Gastroesophageal sphincter (tissue), 4 donors: Measurements from ENCODE around the gene KCNB1. TPM values are rescaled to one million over a fixed set of nuclear protein-coding genes. Genes with fewer than 3 reads are reported as not detected.

Source experiments
- ATAC-seq: fragments of 150-250 bp; one replicate; pipeline ENCODE4 v1.9.1; 2016; ENCODE audit warnings: mild to moderate bottlenecking, moderate library complexity
- H3K27ac ChIP-seq, 4 donors: fragments of 200-600 bp; sonication (generic) in 3 of 4; 1 replicate in 3 of 4; 2 replicates in 1 of 4; pipeline ENCODE4 v1.5.1; 2016 to 2019
- H3K27me3 ChIP-seq: fragments of 200-600 bp; sonication (generic); one replicate; pipeline ENCODE4 v1.5.1; 2019
- H3K36me3 ChIP-seq, 2 donors: fragments of 200-600 bp; sonication (generic); one replicate each; pipeline ENCODE4 v1.5.1; 2019; ENCODE audit warnings: control low read depth in 1 of 2
- H3K4me1 ChIP-seq, 3 donors: fragments of 200-600 bp; sonication (generic); 1 replicate in 2 of 3; 2 replicates in 1 of 3; pipeline ENCODE4 v1.5.1; 2016 to 2019; ENCODE audit warnings: control low read depth in 2 of 3
- H3K4me3 ChIP-seq, 2 donors: fragments of 200-600 bp; sonication (generic); one replicate each; pipeline ENCODE4 v1.5.1; 2019; ENCODE audit warnings: mild to moderate bottlenecking in 1 of 2, moderate library complexity in 1 of 2
- H3K9me3 ChIP-seq, 3 donors: fragments of 200-600 bp; sonication (generic); one replicate each; pipeline ENCODE4 v1.5.1; 2017 to 2019; ENCODE audit warnings: control low read depth in 2 of 3
- CTCF ChIP-seq, 4 experiments: fragments of 200-600 bp in 2 of 4; fragments of 450-650 bp in 2 of 4; sonication (generic) in 1 of 4; IDR thresholded peaks; one replicate each; pipeline ENCODE4 v1.5.1; 2017 to 2019; ENCODE audit warnings: antibody characterized with exemption in 4 of 4, mild to moderate bottlenecking in 2 of 4, moderate library complexity in 2 of 4
- EP300 ChIP-seq: sonication (generic); formaldehyde crosslinking; IDR thresholded peaks from one replicate; pipeline ENCODE4 v1.6.1; 2017; ENCODE audit warnings: antibody characterized with exemption, mild to moderate bottlenecking
- POLR2A ChIP-seq, 2 donors: fragments of 450-650 bp; IDR thresholded peaks; one replicate each; pipeline ENCODE4 v1.6.1; 2017; ENCODE audit warnings: antibody characterized with exemption in 2 of 2, mild to moderate bottlenecking in 2 of 2, moderate library complexity in 1 of 2
- POLR2AphosphoS5 ChIP-seq: sonication (generic); formaldehyde crosslinking; IDR thresholded peaks from one replicate; pipeline ENCODE4 v1.6.1; 2017; ENCODE audit warnings: antibody characterized with exemption
- WGBS, 2 donors: methylation state at CpG; one replicate each; pipeline ENCODE4 v1.1.5; 2018; ENCODE audit warnings: low coverage in 1 of 2; 5-methylcytosine and 5-hydroxymethylcytosine counted together
- total RNA-seq, 4 donors: library from RNA; depleted of rRNA; stranded (reverse); fragments of >200 nt; gene quantifications; one replicate each; pipeline ENCODE4 v1.1.0, GENCODE V29; 2016

KCNB1 gene
- total RNA-seq, 4 donors from 2014 or later, result 26.3 to 44.1 (median 38.0) TPM

DNA sequence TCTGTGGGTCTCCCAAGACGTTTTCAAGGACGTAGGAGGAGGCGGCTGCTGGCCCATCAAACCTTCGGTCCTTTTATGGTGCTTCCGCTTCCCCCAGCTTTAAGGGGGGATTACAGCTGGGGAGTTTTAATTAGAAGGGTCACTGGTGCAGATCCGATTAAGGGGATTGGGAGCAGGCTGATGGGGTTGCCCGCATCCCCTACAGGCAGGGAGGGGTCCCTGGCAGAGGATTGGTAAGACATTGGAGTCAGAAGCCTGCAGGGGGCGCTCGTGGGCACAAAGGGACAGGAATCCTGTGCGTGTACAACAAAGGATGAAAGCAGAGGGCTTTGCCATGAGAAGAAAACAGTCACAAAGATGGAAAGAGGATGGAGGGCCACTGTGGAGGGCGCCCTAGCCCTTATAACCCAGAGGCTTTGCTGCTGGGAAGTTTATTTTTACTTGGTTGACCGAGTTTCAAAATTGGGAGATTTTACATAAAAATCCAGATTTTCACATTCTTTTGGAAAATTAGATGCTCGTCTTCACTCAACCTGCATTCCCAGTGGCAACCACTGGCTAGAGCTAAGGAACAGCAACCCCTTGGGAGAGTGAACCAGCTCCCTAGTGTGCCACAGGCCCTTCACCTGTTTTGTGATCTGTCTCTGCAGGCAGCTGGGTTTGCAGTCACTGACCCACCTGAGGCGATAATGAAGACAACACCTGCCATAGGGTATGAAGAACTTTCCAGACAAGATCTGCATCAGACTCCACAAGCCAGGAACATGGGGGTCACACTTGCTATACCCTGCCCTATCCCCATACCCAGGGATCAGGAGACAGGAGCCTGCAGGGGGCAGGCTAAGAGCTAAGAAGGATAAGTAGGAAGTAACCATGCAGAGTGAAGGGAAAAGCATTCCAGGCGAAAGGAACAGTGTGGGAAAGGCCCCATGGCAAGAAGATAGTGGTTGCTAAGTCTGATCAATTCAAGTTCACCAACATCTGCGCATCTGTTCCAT, 97.7 kb downstream of the KCNB1 start:
- H3K9me3 ChIP-seq, result no peaks in the 10 kb centered on the region
- WGBS, 2 donors, result 44 to 82% methylated on average over 3 to 16 of the region's 16 CpGs
- H3K4me1 ChIP-seq, result peaks cover 5 to 96% (median 13%) of the 10 kb centered on the region in 3 donors
- no peaks in the 10 kb centered on the region for H3K36me3 ChIP-seq
- no peak overlapping the region for H3K4me3 ChIP-seq
- peak overlapping the region in 3 of 4 donors; percentile 58 to 92 (median 91) for H3K27ac ChIP-seq
- H3K27me3 ChIP-seq, result no peaks in the 10 kb centered on the region
- ATAC-seq, result no peak
- TF ChIP-seq CTCF (IDR thresholded peaks at IDR 0.05) (peak; percentile 56 to 78 (median 75)), POLR2AphosphoS5 (no peak)

- ATAC-seq, result peak; percentile 90
- no peak overlapping the region for H3K4me3 ChIP-seq
- peak overlapping the region; percentile 48 to 92 (median 85) for H3K27ac ChIP-seq
These were observed 100.6 kb downstream of the KCNB1 start for GRCh38 chr20:49381558-49382493.

DNA sequence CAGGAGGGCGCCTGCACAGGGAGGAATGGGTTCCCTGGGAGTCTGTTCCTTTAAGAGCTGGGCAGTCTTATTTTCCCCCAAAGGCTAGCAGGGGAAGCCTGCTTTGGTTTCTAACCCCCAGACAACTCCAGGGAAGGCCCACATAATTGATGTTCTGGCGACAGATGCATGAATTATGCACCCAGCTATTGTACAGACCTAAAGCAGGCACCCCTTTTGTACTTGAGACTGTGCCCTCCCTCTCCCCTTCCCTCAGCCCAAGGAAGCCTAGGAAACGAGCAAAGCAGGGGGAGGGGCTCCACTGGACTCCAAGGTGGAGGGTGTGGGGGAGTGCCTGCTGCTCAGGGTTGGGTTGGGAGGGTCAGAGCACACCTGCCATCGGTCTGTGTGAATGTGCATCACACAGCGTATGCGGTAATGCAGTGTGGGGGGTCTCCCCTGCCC, 102.1 kb downstream of the KCNB1 start:
- peak overlapping the region in 3 of 4 donors; percentile 79 to 92 (median 91) for H3K27ac ChIP-seq
- WGBS, 2 donors, result 39 to 60% methylated on average over 1 to 3 of the region's 6 CpGs

More at GRCh38 chr20:49381558-49382493, 100.6 kb downstream of the KCNB1 start:
- WGBS, 2 donors, result 26 to 52% methylated on average over 5 to 8 of the region's 14 CpGs
- H3K4me1 ChIP-seq, result peaks cover 5 to 75% (median 13%) of the 10 kb centered on the region in 3 donors
- no peaks in the 10 kb centered on the region for H3K9me3 ChIP-seq
- no peaks in the 10 kb centered on the region for H3K27me3 ChIP-seq
- TF ChIP-seq POLR2AphosphoS5, result peak; percentile 82
- TF ChIP-seq EP300, result no peak
- H3K36me3 ChIP-seq, result peaks cover 0 to 4% of the 10 kb centered on the region in 2 donors

GRCh38 chr20:49379338-49379737, 103.1 kb downstream of the KCNB1 start:
- no peak for ATAC-seq
- H3K27ac ChIP-seq, result no peak overlapping the region
- TF ChIP-seq EP300 (no peak), CTCF (IDR thresholded peaks at IDR 0.05) (no peak), POLR2A (IDR thresholded peaks at IDR 0.05) (no peak), POLR2AphosphoS5 (no peak)
- no peaks in the 10 kb centered on the region for H3K27me3 ChIP-seq
- WGBS, 2 donors, result 87 to 92% methylated on average over 4 to 7 of the region's 7 CpGs
- no peaks in the 10 kb centered on the region for H3K9me3 ChIP-seq
- H3K4me3 ChIP-seq, result no peak overlapping the region
- H3K4me1 ChIP-seq, result peaks cover 5 to 53% (median 10%) of the 10 kb centered on the region in 3 donors
- peaks cover 0 to 12% of the 10 kb centered on the region in 2 donors for H3K36me3 ChIP-seq

More for the DNA sequence above, 102.1 kb downstream of the KCNB1 start:
- H3K36me3 ChIP-seq, result peaks cover 0 to 4% of the 10 kb centered on the region in 2 donors
- H3K4me3 ChIP-seq, result no peak overlapping the region
- ATAC-seq, result no peak
- no peaks in the 10 kb centered on the region for H3K9me3 ChIP-seq
- no peaks in the 10 kb centered on the region for H3K27me3 ChIP-seq
- H3K4me1 ChIP-seq, result peaks cover 5 to 64% (median 13%) of the 10 kb centered on the region in 3 donors
- TF ChIP-seq POLR2AphosphoS5 (no peak), POLR2A (IDR thresholded peaks at IDR 0.05) (no peak), CTCF (IDR thresholded peaks at IDR 0.05) (no peak), EP300 (no peak)

DNA sequence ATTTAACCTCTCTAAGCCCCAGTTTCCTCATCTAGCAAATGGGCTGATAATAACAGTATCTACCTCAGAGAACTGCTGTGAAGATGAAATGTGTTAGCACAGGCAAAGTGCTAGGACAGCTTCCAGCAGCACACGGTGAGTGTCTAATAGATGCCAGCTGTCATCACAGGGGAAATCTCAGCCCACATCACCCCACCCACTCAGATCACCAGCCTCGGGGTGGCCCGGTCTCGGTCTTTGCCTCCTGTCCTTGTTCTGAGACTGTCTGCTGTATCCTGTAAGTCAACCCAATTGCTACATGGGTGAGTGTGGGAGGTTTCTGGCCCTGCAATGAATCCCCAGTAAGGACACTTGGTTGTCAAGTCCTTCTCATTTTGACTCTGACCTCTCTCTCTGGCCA, 105.1 kb downstream of the KCNB1 start:
- no peak for ATAC-seq
- no peak overlapping the region for H3K27ac ChIP-seq
- H3K4me1 ChIP-seq, result peaks cover 5 to 33% (median 10%) of the 10 kb centered on the region in 3 donors
- no peak overlapping the region for H3K4me3 ChIP-seq
- H3K27me3 ChIP-seq, result no peaks in the 10 kb centered on the region
- no peaks in the 10 kb centered on the region for H3K9me3 ChIP-seq
- TF ChIP-seq EP300 (no peak), POLR2A (IDR thresholded peaks at IDR 0.05) (no peak), CTCF (IDR thresholded peaks at IDR 0.05) (no peak), POLR2AphosphoS5 (no peak)
- WGBS, 2 donors, result 49 to 90% methylated on average over 2 to 4 of the region's 4 CpGs
- H3K36me3 ChIP-seq, result peaks cover 0 to 32% of the 10 kb centered on the region in 2 donors
